COR-L47 (cell line): ENCODE measurements around the gene AP4S1.

Source experiments
- DNase-seq: peaks from one replicate; lab custom pipeline; 2025; lab: John Stamatoyannopoulos, UW

The AP4S1 gene

GRCh38 chr14:31137214-31137889 lies 111.9 kb downstream of the AP4S1 start:
- no peak for DNase-seq

- DNase-seq = no peak
Measured at GRCh38 chr14:31138301-31138700, 112.9 kb downstream of the AP4S1 start.

DNA sequence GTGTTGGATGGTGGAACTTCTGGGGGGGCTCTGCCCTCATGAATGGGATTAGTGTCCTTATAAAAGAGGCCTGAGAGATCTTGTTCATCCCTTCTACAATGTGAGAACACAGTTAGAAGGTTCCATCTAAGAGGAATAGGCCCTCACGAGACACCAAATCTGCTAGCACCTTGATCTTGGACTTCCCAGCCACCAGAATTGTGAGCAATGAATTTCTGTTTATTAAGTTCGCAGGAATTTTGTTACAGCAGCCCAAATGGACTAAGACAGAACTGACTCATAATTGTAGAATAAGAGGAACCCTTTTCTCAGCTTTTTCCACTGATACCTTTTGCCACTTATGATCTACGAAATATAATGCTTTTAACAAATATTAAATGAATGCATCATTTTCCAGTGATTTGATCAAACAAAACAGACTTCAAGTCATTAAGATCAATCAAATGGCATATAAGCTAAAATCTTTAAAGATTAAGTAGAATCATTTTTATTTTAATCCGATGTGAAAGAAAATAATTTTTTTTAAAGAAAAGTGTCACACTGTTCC lies 113.9 kb downstream of the AP4S1 start:
- DNase-seq = no peak

DNA sequence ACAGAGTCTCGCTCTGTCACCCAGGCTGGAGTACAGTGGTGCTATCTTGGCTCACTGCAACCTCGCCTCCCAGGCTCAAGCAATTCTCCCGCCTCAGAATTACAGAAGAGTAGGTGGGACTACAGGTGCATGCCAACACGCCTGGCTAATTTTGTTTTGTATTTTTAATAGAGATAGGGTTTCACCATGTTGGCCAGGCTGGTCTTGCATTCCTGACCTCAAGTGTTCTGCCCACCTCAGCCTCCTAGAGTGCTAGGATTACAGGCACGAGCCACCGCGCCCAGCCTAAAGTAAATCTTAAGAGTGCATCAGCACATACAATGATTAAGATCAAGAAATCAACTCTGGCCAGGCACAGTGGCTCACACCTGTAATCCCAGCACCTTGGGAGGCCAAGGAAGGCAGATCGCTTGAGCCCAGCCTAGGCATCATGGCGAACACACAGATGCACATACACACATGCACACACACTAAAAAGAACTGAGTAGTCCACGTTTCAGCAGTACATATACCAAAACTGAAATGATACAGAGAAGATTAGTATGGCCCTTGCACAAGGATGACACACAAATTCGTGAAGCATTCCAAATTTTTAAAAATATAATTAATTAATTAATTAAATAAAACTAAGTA lies 117.1 kb downstream of the AP4S1 start:
- DNase-seq = no peak
